ENCODE measurements around the gene COLGALT1.
"Not testable (repeated sequence)": the region's sequence is repeated elsewhere in the genome, so short reads cannot be mapped to it uniquely, and the experiment has no call there.

Gene COLGALT1

DNA sequence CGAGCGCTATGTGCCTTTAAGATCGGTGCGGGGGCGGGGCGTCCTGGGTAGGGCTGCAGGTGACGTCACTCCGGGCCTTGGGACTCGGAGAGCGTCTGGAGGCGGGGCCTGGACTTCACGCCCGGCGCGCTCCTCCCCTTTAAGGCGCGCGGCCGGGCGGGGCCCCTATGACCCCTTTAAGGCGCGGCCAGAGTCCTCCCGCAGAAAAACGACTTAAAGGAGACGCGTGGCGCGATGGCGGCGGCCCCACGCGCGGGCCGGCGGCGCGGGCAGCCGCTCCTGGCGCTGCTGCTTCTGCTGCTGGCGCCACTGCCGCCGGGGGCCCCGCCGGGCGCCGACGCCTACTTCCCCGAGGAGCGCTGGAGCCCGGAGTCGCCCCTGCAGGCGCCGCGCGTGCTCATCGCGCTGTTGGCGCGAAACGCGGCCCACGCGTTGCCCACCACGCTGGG is at the start of gene COLGALT1:
TSS of gene COLGALT1 (plus strand) at position 170 of the 449 bp plus-strand sequence. CDS start at position 235, 65 bp downstream.
- peak; percentile 100 for DNase-seq (ENCODE audit: low read depth in 2 of 2)

DNA sequence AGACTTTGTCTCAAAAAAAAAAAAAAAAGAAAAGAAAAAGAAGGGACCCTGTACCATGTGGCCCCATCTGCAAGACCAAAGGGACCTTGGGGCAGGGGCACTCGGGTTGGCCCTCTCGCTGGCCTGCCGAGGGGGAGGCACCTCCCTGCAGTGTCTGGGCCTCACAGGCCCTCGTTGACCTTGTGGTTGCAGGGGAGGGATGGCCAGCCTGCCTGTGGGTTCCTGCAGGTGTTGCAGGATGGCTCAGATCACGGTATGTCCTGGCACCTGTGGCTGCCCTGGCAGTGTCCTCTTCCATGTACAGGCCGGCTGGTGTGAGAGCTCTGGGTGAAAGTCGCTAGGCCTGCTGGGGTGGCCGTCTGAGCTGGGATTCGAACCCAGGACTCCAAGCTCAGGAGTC is 48.7 kb upstream of the COLGALT1 start:
- no peak for DNase-seq (ENCODE audit: low read depth in 2 of 2)

DNA sequence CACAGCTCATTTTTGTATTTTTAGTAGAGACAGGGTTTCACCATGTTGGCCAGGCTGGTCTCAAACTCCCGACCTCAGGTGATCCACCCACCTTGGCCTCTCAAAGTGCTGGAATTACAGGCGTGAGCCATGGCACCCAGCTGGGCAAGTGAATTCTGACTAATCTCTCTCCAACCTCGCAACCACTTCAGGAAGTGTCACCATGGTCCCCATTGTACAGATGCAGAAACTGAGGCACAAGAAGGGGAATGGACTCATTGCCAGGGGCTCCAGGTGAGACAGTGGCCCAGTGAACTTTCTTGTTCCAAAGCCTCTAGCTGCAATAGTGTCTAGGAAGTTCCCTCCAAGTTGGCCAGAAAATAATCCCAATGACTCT is 46.9 kb upstream of the COLGALT1 start:
- DNase-seq (ENCODE audit: low read depth in 2 of 2), result not testable (repeated sequence)

GRCh38 chr19:17510220-17510993 is 45.0 kb upstream of the COLGALT1 start:
- no peak for DNase-seq (ENCODE audit: low read depth in 2 of 2)

GRCh38 chr19:17511724-17512573 is 43.5 kb upstream of the COLGALT1 start:
- peak; percentile 75 to 90 for DNase-seq (ENCODE audit: low read depth in 2 of 2)

DNA sequence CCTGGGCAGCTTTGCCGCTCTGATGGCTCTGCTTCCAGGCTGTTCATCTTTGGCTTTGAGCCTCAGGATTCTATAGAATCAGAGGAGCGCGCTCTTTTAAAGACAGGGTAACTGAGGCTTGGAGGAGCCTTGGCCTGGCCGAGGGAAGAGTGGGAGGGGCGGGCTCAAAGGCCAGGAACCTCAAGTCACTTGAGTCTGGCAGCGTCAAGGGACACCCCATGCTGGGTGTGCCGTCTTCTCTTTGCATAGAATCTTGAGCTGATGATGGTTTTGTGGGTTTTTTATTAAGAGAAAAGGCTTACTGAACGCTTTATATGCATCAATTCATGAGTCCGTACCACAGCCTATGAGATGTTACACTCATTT is 42.9 kb upstream of the COLGALT1 start:
- DNase-seq (ENCODE audit: low read depth in 2 of 2), result no peak

DNA sequence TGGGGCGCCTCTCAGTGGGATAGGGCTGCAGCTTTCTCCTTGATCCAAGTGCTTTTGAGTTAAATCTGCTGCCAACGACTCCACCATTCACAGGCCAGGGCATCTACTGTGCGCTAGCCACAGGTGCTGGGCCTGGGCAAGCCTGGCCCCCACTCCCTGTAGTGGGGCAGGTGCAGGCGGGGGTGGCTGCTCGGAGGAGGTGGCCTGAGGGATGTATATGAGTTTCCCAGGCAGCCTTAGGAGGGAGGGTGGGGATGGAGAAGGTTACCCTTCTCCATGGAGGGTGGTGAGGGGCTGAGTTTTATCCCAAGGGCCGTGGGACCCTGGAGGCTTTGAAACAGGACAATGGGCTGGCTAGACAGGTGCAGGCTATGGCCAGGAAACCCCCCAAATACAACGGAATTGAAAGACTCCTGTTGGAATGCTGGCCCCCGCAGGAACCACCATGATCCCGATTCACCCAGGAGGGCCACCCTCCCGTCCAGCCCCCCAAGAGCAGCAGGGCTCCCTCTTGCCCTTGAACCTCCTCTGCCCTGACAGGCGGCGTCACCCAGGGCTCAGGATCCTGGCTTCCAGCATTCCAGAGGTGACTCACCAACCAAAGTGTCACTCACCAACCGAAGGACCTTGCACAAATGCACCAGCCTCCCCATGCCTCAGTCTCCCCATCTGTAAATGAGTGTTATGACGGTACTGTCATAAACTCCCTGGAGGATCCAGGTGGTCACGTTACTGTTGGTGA is 39.9 kb upstream of the COLGALT1 start:
- no peak for DNase-seq (ENCODE audit: low read depth in 2 of 2)

- no peak for DNase-seq (ENCODE audit: low read depth in 2 of 2)
Observed at GRCh38 chr19:17517898-17518297, 37.6 kb upstream of the COLGALT1 start.

DNA sequence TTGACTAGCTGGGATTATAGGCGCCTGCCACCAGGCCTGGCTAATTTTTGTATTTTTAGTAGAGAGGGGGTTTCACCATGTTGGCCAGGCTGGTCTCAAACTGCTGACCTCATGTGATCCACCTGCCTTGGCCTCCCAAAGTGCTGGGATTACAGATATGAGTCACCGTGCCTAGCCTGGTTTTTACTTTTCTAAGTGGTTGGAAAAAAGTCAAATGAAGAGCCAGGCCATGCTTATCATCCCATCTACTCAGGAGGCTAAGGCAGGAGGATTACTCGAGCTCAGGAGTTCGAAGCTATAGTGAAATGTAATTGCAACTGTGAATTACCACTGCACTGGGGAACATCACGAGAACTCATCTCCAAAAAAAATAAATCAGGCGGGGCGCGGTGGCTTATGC is 36.8 kb upstream of the COLGALT1 start:
- not testable (repeated sequence) for DNase-seq (ENCODE audit: low read depth in 2 of 2)

- no peak for DNase-seq (ENCODE audit: low read depth in 2 of 2)
Observed at GRCh38 chr19:17519967-17520366, 35.5 kb upstream of the COLGALT1 start.

DNA sequence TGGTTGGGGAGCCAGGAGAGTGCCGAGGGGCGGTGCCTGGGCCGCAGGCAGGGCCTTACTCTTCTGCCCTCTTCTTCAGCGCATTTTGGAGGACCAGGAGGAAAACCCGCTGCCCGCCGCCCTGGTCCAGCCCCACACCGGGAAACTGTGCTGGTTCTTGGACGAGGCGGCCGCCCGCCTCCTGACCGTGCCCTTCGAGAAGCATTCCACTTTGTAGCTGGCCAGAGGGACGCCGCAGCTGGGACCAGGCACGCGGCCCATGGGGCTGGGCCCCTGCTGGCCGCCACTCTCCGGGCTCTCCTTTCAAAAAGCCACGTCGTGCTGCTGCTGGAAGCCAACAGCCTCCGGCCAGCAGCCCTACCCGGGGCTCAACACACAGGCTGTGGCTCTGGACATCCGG is 34.6 kb upstream of the COLGALT1 start:
- no peak for DNase-seq (ENCODE audit: low read depth in 2 of 2)

DNA sequence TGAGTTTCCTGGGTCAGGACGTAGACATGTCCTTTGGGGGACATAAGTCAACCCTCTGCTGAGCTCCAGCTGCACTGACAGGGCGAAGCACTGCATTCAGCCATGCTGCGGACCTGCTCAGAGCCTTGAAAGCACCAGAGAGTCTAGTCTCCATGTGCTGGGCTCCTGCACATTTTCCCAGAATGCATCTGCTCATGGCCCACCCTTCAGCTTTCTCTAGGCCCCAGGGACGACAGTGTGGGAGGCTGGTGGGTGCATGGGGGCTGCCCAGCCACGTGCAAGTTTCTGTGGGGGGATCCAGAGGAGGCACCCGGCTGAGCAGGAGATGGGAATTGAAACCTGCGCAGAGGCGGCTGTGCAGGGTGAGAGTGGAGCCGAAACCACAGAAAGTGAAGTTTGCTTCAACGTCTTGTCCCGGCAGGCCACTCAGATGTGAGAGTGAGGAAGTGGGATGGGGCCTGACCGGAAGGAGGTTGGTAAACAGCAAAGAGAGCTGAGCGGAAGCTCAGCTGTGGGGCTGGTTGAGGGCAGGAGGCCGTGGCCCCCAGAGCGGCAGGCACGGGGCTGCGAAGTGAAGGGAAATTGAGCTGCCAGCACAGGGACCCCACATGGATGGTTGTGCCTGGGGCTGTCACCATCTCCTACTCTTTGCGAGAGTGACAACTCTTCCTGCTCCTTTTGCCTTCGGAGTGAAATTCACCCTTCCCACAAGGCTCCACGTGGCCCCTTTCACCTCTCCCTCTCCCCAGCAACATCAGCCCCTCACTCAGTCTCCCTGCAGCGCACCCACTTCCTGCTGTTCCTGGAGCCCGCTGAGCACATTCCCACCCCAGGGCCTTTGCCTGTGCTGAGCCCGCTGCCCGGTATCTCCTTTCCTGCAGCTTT is 32.2 kb upstream of the COLGALT1 start:
- DNase-seq (ENCODE audit: low read depth in 2 of 2), result peak; percentile 58 to 60

GRCh38 chr19:17524651-17525050 is 30.8 kb upstream of the COLGALT1 start:
- DNase-seq (ENCODE audit: low read depth in 2 of 2), result no peak

DNA sequence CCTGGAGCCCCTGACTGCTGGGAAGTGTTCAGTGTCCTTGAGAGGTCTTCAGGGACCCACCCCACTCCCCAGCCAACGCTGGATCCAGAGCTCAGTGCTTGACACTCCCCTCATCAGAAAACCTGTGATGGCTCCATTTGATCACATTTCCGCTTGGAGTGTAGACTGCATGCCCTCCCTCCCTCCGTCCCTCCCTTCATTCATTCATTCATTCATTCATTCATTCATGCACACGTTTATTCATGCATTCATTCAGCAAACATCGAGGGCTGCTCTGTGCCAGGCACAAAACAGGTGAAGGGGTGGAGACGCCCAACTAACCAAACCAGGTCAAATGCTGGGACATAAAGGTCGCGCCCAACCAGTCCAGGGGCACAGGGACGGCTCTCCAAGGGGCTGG is 30.3 kb upstream of the COLGALT1 start:
- DNase-seq (ENCODE audit: low read depth in 2 of 2), result no peak

GRCh38 chr19:17526922-17527321 is 28.5 kb upstream of the COLGALT1 start:
- no peak for DNase-seq (ENCODE audit: low read depth in 2 of 2)

GRCh38 chr19:17527326-17527725 is 28.1 kb upstream of the COLGALT1 start:
- DNase-seq (ENCODE audit: low read depth in 2 of 2), result no peak

GRCh38 chr19:17528610-17529009 is 26.8 kb upstream of the COLGALT1 start:
- no peak for DNase-seq (ENCODE audit: low read depth in 2 of 2)

DNA sequence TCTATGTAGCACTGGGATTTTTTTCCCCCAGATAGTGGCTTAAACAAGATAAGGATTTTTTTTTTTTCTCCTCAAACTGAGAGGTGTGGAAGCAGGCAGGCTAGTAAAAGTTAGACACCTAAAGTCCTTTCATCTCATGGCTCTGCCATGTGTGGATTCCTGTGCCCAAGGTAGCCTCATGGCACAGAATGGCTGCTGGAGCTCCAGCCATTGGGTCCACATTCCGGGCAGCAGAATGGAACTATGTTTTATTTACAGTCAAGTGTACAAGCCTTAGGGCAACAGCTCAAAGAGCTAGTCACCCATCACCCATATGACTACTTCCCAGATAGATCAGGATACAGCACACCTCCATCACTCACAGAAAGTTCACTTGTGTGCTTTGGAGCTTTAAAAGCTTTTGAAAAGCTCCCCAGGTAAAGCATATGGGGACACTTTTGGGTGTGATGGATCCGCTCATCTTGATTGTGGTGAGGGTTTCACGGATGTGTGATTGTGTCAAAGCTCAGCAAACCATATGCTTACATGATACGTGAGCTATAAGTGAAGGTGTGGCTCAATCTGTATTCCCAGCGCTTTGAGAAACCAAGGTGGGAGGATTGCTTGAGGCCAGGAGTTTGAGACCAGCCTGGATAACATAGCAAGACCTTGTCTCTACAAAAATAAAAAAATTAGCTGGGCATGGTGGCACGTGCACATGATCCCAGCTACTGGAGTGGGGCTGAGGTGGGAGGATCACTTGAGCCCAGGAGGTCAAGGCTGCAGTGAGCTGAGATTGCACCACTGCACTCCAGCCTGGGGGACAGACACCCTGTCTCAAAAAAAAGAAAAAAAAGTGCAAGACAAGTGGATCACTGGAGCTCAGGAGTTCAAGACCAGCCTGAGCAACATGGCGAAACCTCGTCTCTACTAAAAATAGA is 25.9 kb upstream of the COLGALT1 start:
- DNase-seq (ENCODE audit: low read depth in 2 of 2), result no peak

DNA sequence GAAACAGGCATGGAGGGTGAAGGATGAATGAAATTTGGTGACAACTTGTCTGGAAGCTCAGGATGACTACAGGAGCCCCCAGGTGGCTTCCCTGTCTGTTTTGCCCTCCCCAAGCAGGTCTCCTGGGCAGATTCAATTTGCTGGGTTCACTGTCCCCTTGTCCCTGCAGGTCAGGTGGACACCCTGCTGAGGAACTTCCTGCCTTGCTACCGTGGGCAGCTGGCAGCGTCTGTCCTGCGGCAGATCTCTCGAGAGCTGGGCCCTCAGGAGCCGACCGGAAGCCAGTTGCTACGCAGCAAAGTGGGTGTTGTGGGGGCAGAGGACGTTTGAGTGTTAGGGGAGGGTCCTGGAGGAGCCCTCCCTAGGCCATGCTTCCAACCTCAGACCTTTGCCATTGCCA is 24.9 kb upstream of the COLGALT1 start:
- no peak for DNase-seq (ENCODE audit: low read depth in 2 of 2)

DNA sequence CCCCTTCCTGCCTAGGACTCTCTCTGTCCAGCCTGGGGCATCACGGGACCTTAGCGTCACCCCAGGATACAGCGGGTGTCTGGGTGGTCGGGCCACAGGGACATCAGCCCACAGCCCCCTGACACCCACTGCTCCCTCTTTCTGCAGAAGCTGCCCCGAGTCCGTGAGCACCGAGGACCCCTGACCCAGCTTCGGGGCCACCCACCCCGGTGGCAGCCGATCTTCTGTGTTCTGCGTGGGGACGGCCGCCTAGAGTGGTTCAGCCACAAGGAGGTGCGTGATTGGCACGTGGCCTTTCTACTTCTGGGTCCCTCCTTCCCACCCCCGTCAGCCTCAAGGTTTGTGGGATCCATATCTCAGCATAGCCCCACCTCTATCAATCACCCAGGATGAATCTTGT is 23.3 kb upstream of the COLGALT1 start:
- no peak for DNase-seq (ENCODE audit: low read depth in 2 of 2)
